NB4 (cell line): ENCODE data around the gene SRGAP3.

Experiments used
- DNase-seq: peaks from one replicate; pipeline ENCODE4 v3.0.0; 2010; ENCODE audit warnings: low read depth
- H3K4me3 ChIP-seq: one replicate; pipeline ENCODE4 v1.5.1; 2011; ENCODE audit warnings: mild to moderate bottlenecking, low read depth, low read length, moderate library complexity
- CTCF ChIP-seq: IDR thresholded peaks from one replicate; pipeline ENCODE4 v1.5.1; 2012; ENCODE audit warnings: low read depth, low read length
- MYC ChIP-seq: IDR thresholded peaks from 2 replicates; pipeline ENCODE4 v1.6.1; 2011; ENCODE audit warnings: low read depth, low read length
- POLR2A ChIP-seq: IDR thresholded peaks from 2 replicates; pipeline ENCODE4 v1.6.1; 2011; ENCODE audit warnings: mild to moderate bottlenecking; ENCODE audit not compliant: insufficient read length; ENCODE audit errors: extremely low read depth
- TF ChIP-seq, protein P1 (sequence below): IDR thresholded peaks from 2 replicates; pipeline ENCODE4 v1.6.1; 2011; ENCODE audit warnings: low read depth, low read length

Gene SRGAP3

DNA sequence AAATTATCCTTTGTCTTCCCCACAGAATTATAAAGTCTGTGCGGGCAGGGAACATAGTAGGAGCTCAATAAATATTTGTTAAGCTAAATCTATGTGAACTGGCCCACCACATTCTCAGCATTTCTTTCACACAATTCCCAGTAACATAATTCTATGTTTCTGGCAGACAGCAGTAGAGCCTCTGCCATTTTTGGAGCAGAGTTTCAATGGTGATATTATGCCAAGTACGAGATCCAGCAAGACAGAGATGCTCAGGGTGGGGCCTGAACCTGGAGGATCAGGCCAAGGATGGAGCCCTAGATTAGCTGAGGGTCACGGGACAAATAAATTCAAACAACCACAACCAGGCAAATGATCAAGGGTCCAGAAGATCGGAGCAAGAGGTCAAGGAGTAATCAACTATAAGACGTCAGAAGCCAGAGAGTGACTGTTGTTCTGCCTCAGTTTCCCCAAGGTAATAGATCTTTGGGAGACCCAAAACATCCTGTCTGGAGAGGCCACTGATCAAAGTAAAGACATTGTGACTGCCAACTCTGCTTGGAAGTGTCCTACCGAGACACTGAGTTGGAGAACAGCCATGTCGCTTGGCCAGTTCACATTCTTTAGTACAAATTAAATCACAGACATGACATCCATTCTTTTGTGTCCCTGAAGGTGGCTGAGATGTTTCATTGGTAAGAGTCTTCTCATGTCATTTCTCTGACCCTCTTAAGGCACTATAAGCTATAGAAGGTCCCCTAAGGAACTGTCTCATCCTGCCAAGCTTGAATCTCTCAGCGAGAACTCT is 15.4 kb downstream of the SRGAP3 start:
- TF ChIP-seq MYC (no peak), POLR2A (no peak), CTCF (no peak)
- TF ChIP-seq, protein P1, sequence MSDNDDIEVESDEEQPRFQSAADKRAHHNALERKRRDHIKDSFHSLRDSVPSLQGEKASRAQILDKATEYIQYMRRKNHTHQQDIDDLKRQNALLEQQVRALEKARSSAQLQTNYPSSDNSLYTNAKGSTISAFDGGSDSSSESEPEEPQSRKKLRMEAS, result no peak
- H3K4me3 ChIP-seq, result no peak overlapping the region
- DNase-seq, result no peak

DNA sequence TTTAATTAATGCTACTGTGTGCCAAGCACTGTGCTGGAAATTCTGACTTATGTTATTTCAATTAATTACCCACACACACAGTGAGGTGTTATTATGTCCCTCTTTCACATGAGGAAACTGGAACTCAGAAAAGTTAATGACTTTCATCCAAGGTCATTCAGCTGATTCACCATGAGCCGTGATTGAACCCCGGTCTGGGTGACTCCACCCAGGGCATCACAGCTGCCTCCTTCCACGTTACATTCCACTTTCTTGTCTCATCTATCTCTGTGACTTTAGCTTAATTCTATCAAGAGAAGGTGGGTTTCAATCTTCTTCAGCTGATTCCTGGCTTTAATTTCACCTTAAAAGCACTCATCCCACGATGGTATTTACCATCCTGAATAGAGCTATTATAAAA is 16.3 kb downstream of the SRGAP3 start:
- H3K4me3 ChIP-seq, result no peak overlapping the region
- TF ChIP-seq MYC (no peak), POLR2A (no peak), CTCF (no peak)
- TF ChIP-seq, protein P1, result no peak
- no peak for DNase-seq

DNA sequence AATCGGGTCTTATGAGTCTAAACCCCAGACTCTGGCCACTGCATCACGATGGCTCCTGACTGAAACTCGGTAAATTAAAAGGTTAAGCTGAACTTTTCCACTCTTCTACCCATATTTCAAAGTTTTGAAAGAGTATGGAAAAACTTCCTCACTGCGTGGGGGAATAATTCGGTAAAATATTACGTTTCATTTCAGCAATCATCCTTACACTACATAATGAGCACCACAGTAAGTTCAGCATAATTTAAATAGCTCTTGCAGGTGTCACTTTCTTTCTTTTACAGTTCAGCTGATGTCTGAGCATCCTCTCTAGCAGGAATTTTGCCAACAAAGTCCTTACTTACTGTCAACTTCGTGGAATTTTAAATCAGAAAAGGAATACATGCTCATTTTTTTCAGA is 17.5 kb downstream of the SRGAP3 start:
- DNase-seq, result no peak
- TF ChIP-seq POLR2A, result no peak
- no peak overlapping the region for H3K4me3 ChIP-seq

- no peak for DNase-seq
- TF ChIP-seq, protein P1, result no peak
- no peak for TF ChIP-seq POLR2A
- no peak for TF ChIP-seq MYC
- H3K4me3 ChIP-seq, result no peak overlapping the region
Measured at GRCh38 chr3:9231471-9231870, 18.0 kb downstream of the SRGAP3 start.

GRCh38 chr3:9231006-9231405 is 18.4 kb downstream of the SRGAP3 start:
- TF ChIP-seq, protein P1, result no peak
- no peak for TF ChIP-seq CTCF
- no peak for TF ChIP-seq MYC
- TF ChIP-seq POLR2A, result no peak
- no peak for DNase-seq
- H3K4me3 ChIP-seq, result no peak overlapping the region

DNA sequence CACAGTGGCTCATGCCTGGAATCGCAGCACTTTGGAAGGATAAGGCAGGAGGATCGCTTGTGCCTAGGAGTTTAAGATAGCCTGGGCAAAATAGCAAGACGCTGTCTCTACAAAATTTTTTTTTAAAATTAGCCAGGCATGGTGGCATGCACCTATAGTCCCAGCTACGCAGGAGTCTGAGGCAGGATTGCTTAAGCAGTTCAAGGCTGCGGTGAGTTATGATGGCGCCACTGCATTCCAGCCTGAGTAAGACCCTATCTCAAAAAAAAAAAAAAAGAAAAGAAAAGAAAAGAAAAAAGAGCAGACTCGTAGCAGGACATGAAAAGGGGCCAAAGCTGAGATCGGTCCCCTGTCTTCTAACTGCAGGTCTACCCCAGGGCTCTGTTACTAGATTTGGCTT is 18.9 kb downstream of the SRGAP3 start:
- TF ChIP-seq, protein P1, result no peak
- TF ChIP-seq POLR2A (no peak), CTCF (no peak), MYC (no peak)
- no peak overlapping the region for H3K4me3 ChIP-seq
- DNase-seq, result no peak

DNA sequence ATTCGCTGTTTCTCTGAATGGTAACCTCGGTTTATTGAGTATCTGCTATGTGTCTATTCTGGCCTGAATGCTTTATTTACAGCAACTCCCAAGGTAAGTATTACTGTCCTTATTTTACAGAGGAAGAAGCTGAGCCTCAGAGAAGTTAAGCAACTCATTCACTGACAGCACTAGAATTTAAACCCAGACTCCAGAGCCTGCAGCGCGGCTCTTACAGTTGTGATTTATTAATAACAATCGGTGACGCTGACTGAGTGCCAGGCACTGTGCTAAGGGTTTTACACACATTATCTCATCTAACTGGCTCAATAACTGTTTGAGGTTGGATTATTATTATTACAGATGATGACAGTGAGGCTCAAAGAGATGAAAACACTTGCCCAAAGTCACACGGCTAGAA is 19.6 kb downstream of the SRGAP3 start:
- no peak for TF ChIP-seq POLR2A
- TF ChIP-seq MYC, result no peak
- TF ChIP-seq CTCF, result no peak
- TF ChIP-seq, protein P1, result no peak
- H3K4me3 ChIP-seq, result no peak overlapping the region
- DNase-seq, result no peak
